HG02610 (cell line): ENCODE data around the gene STXBP6.
"Not testable (repeated sequence)": the region's sequence is repeated elsewhere in the genome, so short reads cannot be mapped to it uniquely, and the experiment has no call there.

Experiments
- ATAC-seq: cut with Tn5 transposase; IDR thresholded peaks from one replicate; pipeline ENCODE4 v1.9.1; 2021; ENCODE audit warnings: mild to moderate bottlenecking, moderate library complexity; ENCODE audit not compliant: unreplicated experiment

The STXBP6 gene

GRCh38 chr14:24990773-24991172 is 59.2 kb downstream of the STXBP6 start:
- no peak for ATAC-seq

- no peak for ATAC-seq
Measured at GRCh38 chr14:24990050-24990449, 59.9 kb downstream of the STXBP6 start.

- ATAC-seq: no peak
Measured at GRCh38 chr14:24988760-24989159, 61.2 kb downstream of the STXBP6 start.

GRCh38 chr14:24986206-24986893 is 63.6 kb downstream of the STXBP6 start:
- ATAC-seq: no peak

GRCh38 chr14:24984846-24985589 is 64.9 kb downstream of the STXBP6 start:
- no peak for ATAC-seq

GRCh38 chr14:24982472-24983155 is 67.3 kb downstream of the STXBP6 start:
- ATAC-seq: no peak

- no peak for ATAC-seq
Measured at GRCh38 chr14:24979725-24980239, 70.2 kb downstream of the STXBP6 start.

GRCh38 chr14:24978862-24979724 is 70.9 kb downstream of the STXBP6 start:
- peak; percentile 80 for ATAC-seq

GRCh38 chr14:24976602-24977001 is 73.3 kb downstream of the STXBP6 start:
- ATAC-seq: no peak

GRCh38 chr14:24975393-24975792 is 74.6 kb downstream of the STXBP6 start:
- no peak for ATAC-seq

- ATAC-seq: no peak
Measured at GRCh38 chr14:24974591-24975374, 75.2 kb downstream of the STXBP6 start.

GRCh38 chr14:24972844-24973243 is 77.1 kb downstream of the STXBP6 start:
- no peak for ATAC-seq

GRCh38 chr14:24971255-24971654 is 78.7 kb downstream of the STXBP6 start:
- ATAC-seq: no peak

- ATAC-seq: no peak
Measured at GRCh38 chr14:24966579-24966964, 83.4 kb downstream of the STXBP6 start.

- no peak for ATAC-seq
Measured at GRCh38 chr14:24965934-24966578, 83.9 kb downstream of the STXBP6 start.

- ATAC-seq: no peak
Measured at GRCh38 chr14:24965578-24965933, 84.4 kb downstream of the STXBP6 start.

- no peak for ATAC-seq
Measured at GRCh38 chr14:24964591-24964990, 85.4 kb downstream of the STXBP6 start.

GRCh38 chr14:24964048-24964447 is 85.9 kb downstream of the STXBP6 start:
- no peak for ATAC-seq

- ATAC-seq: not testable (repeated sequence)
Measured at GRCh38 chr14:24962118-24962517, 87.8 kb downstream of the STXBP6 start.

- ATAC-seq: no peak
Measured at GRCh38 chr14:24960816-24961215, 89.1 kb downstream of the STXBP6 start.
